Measurements from ENCODE around the gene RHCE. TPM values are rescaled to one million over a fixed set of nuclear protein-coding genes. Genes with fewer than 3 reads are reported as not detected.
"Not testable (repeated sequence)": the region's sequence is repeated elsewhere in the genome, so short reads cannot be mapped to it uniquely, and the experiment has no call there.

RHCE gene
- polyA plus RNA-seq, 1 donor = 0.53 TPM

- DNase-seq (ENCODE audit: low read depth) = not testable (repeated sequence)
Observed at GRCh38 chr1:25402947-25403803, 17.4 kb downstream of the RHCE start.

- not testable (repeated sequence) for DNase-seq (ENCODE audit: low read depth)
Observed at GRCh38 chr1:25398079-25398478, 22.5 kb downstream of the RHCE start.

DNA sequence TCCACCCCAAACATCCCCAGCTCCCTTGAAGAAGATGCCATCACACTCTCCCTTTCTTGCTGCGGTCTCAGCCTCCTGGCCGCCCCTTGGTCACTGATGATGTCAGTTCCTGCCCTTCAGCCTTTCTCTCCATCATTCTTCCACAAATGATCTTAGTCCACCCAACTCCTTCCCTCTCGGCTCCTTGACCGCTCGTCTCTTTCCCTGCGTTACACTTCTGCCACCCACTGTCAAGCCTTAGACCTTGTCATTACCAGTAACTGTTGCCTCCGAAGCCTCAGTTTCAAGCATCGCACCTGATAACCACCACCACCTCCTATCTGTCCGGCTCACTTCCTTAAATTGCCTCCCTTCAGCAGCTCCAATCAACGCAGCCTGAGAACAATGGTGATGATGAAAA, 23.1 kb downstream of the RHCE start:
- DNase-seq (ENCODE audit: low read depth) = not testable (repeated sequence)

DNA sequence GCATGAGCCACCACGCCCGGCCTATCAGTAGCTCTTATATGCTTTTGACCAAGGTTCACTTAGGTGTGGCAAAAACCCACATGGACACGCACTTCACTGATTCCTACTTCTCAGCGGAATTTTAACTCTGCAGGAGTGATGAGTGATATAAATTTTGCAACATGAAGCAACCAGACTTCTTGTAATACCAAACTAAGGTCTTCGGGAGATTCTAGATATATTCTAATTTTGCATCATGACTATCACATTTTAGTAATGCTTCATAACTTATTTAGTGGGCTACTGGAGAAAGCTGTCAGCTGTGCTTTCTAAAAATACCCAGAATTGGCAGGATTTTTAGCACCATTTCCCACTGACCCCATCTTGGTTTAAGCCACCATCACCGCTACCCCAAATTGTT, 27.8 kb downstream of the RHCE start:
- DNase-seq (ENCODE audit: low read depth) = no peak

DNA sequence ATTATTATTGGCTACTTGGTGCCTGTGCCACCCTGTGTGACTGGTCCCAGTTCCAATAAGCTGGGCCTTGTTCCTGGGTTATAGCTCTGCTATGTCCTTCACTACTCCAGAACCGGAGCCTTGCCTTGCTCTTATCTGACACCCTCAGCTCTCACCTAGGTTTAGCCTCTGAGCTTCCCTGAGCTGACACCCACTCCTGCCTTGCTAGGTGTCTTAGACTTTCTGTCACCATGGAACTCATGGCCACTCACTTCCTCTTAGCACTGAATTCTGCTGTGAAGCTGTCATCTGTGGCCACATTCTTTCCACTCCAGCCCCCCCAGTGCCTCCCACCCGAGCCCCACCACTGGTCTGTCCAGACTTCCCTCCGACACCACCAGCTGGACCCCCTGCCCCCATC, 30.9 kb downstream of the RHCE start:
- not testable (repeated sequence) for DNase-seq (ENCODE audit: low read depth)

- DNase-seq (ENCODE audit: low read depth) = not testable (repeated sequence)
Observed at GRCh38 chr1:25388691-25389090, 31.9 kb downstream of the RHCE start.

DNA sequence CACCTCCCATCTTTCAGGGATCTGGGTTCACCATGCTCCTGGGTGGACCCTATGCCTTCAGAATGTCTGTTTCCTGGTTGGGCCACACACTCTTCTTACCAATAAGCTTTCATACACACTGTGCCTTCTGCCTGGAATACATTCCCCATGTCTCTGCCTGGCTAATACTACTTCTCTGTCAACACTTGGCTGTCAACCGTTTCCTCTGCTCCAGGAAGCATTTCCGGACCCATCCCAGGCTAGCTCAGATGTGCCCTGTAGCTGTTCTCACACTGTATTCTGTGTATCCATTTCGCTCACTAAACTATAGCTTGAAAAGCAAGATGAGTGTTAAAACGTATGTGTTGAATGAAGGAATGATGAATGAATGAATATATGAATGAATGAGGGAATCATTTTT, 33.5 kb downstream of the RHCE start:
- not testable (repeated sequence) for DNase-seq (ENCODE audit: low read depth)

- DNase-seq (ENCODE audit: low read depth) = not testable (repeated sequence)
Observed at GRCh38 chr1:25383875-25384274, 36.8 kb downstream of the RHCE start.

DNA sequence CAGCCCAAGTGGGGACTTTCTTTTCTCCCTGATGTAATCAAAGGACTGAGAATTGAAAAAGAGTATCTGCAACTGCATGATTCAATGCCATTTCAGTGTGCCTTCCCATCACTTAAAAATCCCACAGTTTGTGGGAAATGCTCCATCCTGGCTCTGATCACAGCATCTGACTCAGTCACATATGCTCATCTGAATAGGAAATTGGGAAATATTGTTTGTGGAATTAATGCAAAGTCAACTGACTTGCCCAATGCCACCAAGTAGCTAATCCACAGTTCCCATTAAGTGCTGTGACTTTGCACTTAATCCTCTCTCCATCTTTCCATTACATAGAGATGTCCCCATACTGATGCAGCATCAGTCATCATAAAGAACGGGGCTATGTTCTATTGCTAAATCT, 37.5 kb downstream of the RHCE start:
- not testable (repeated sequence) for DNase-seq (ENCODE audit: low read depth)

DNA sequence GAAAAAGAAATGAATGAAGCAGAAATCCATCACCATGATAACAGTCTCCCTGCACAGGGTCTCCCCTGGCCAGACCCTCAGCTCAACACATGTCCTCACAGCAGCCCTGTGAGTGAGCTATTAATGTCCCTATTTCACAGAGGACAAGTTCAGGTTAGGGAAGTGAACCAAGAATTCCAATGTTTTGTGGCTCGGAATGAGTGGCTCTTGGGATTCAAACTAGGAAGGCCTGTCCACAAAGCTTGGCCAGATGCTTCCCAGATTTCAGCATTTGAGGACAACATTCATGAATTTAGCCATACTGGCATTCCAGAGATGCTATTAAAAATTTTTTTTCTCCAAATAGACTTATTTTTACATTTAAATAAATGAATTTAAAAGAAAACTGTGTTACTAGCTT, 38.1 kb downstream of the RHCE start:
- not testable (repeated sequence) for DNase-seq (ENCODE audit: low read depth)

- DNase-seq (ENCODE audit: low read depth) = not testable (repeated sequence)
Observed at GRCh38 chr1:25378367-25378766, 42.3 kb downstream of the RHCE start.

- not testable (repeated sequence) for DNase-seq (ENCODE audit: low read depth)
Observed at GRCh38 chr1:25371757-25372156, 48.9 kb downstream of the RHCE start.

- not testable (repeated sequence) for DNase-seq (ENCODE audit: low read depth)
Observed at GRCh38 chr1:25369691-25370271, 50.8 kb downstream of the RHCE start.

GRCh38 chr1:25369241-25369640, 51.4 kb downstream of the RHCE start:
- no peak for DNase-seq (ENCODE audit: low read depth)

DNA sequence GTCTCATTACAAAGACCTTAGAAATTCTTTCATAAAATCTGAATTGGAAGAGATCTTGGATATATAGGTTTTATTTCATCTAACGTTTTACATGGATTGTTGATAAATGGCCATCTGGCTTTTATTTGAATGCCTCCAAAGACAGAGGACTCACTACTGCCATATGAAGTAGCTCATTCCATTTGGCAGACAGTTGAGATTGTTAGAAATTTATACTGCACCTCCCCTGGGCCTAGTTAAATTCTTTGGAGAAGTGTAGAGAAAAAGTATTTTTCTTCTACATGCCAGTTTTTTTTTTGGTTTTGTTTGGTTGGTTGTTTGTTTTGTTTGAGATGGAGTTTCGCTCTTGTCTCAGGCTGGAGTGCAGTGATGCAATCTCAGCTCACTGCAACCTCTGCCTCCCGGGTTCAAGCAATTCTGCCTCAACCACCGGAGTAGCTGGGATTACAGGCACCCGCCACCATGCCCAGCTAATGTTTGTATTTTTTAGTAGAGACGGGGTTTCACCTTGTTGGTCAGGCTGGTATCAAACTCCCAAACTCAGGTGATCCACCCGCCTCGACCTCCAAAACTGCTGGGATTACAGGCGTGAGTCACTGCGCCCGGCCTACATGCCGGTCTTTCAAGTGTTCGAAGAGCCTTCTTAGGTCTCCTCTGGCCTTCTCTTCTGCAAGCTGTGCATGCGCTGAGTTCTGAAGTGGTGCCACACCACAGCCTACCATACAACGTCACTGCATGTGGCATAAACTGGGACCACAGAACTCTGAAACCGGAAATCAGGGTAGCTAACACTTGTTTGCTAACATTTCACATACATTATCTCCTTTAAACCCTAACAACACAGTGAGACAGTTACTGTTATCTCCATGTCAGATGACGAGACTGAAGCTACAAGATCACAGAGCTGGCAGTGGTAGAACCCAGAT, 57.7 kb downstream of the RHCE start:
- DNase-seq (ENCODE audit: low read depth) = not testable (repeated sequence)

- DNase-seq (ENCODE audit: low read depth) = no peak
Observed at GRCh38 chr1:25361901-25362300, 58.7 kb downstream of the RHCE start.

DNA sequence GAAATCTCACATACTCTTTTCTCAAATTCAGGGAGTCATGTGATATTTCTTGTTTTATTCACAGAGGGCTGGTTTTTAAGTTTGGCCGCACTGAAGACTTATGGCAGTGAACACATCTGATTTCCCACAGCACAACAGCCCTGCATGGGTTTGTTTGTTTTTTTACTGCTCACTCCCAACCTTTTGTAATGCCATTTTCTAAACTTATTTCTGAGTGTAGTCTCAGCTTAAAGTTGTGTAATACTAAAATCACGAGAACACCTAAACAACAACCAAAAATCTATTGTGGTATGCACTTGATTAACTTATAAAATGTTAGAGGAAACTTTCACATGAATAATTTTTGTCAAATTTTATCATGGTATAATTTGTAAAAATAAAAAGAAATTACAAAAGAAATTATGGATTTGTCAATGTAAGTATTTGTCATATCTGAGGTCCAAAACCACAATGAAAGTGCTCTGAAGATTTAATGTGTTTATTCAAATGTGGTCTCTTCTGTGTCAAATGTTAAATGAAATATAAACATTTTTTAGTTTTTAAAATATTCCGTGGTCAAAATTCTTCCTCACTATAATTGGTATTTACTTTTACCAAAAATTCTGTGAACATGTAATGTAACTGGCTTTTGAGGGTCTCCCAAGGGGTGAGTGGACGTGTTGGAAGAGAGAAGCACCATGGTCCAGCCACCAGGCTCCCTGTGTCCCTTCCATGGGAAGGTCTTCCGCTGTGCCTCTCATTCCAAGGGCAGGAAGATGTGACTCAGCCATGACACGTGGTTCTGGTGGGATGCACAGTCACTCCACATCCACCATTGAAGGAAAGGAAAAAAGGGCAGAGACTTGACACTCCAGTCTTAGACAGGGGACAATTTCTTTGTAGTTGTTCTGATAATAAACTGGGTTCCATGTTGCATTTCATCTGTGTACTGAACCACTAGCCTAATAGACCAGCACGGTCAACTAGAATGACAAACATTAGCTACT, 59.7 kb downstream of the RHCE start:
- no peak for DNase-seq (ENCODE audit: low read depth)

- DNase-seq (ENCODE audit: low read depth) = no peak
Observed at GRCh38 chr1:25356848-25357247, 63.8 kb downstream of the RHCE start.

- DNase-seq (ENCODE audit: low read depth) = no peak
Observed at GRCh38 chr1:25356441-25356840, 64.2 kb downstream of the RHCE start.

DNA sequence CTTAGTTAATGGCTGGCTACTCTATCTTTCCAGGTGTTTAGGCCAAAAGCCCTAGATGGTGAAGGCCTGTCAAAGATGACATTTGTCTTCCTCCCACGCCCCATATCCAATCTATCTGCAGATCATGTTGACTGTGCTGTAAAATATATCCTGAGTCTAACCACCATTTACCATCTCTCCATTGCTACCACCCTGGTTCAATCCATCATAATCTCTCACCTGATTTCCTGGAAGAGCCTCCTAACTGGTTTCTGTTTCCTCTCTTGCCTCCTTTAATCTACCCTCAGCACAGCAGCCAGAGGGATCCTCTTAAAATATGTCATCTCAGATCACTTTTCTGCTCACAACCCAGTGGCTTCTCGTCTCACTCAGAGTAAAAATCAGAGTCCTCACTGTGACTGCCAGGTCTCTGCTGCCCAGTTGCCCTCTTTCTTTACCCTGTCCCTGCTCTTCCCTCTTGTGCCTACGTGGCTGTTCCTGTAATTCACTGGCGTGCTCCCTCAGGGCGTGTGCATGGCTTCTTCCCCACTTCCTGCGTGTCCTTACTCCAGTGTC, 64.7 kb downstream of the RHCE start:
- no peak for DNase-seq (ENCODE audit: low read depth)

DNA sequence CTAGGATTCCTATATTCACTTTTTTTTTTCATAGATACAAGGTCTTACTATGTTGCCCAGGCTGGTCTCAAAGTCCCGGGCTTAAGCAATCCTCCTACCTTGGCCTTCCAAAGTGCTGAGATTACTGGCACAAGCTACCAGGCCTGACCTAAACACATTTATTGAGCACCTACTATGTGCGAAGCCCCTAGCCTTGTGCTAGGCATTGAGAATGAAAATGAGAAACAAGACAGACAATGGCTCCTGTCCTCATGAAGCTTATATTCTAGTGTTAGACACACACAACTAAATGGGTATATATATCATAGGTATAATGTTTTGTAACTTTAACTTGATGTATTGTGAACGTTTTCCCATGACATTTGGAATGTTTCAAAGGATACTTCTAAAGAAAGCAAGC, 71.0 kb downstream of the RHCE start:
- DNase-seq (ENCODE audit: low read depth) = no peak
